Measurements from ENCODE around the gene TCEAL7.

The TCEAL7 gene

GRCh38 chrX:103363046-103363445, 33.0 kb downstream of the TCEAL7 start:
- TF ChIP-seq CTCF (IDR thresholded peaks at IDR 0.05; ENCODE audit: low read depth, low read length): no peak
- DNase-seq (ENCODE audit: low read depth in 2 of 2): no peak
- no peak overlapping the region for H3K4me3 ChIP-seq (replicated peaks in 1 of 2; ENCODE audit: low read depth in 2 of 2, low read length in 2 of 2)

GRCh38 chrX:103367502-103367901, 37.5 kb downstream of the TCEAL7 start:
- H3K4me3 ChIP-seq (replicated peaks in 1 of 2; ENCODE audit: low read depth in 2 of 2, low read length in 2 of 2): no peak overlapping the region
- TF ChIP-seq CTCF (IDR thresholded peaks at IDR 0.05; ENCODE audit: low read depth, low read length): no peak
- no peak for DNase-seq (ENCODE audit: low read depth in 2 of 2)

- TF ChIP-seq CTCF (IDR thresholded peaks at IDR 0.05; ENCODE audit: low read depth, low read length): no peak
- H3K4me3 ChIP-seq (replicated peaks in 1 of 2; ENCODE audit: low read depth in 2 of 2, low read length in 2 of 2): no peak overlapping the region
- DNase-seq (ENCODE audit: low read depth in 2 of 2): no peak
Measured at GRCh38 chrX:103369479-103369878, 39.4 kb downstream of the TCEAL7 start.

- no peak for TF ChIP-seq CTCF (IDR thresholded peaks at IDR 0.05; ENCODE audit: low read depth, low read length)
- DNase-seq (ENCODE audit: low read depth in 2 of 2): no peak
- H3K4me3 ChIP-seq (replicated peaks in 1 of 2; ENCODE audit: low read depth in 2 of 2, low read length in 2 of 2): no peak overlapping the region
Measured at GRCh38 chrX:103372886-103373285, 42.8 kb downstream of the TCEAL7 start.

GRCh38 chrX:103373581-103373980, 43.5 kb downstream of the TCEAL7 start:
- no peak overlapping the region for H3K4me3 ChIP-seq (replicated peaks in 1 of 2; ENCODE audit: low read depth in 2 of 2, low read length in 2 of 2)
- peak in 1 of 2 donors; percentile 62 for DNase-seq (ENCODE audit: low read depth in 2 of 2)
- TF ChIP-seq CTCF (IDR thresholded peaks at IDR 0.05; ENCODE audit: low read depth, low read length): no peak

- DNase-seq (ENCODE audit: low read depth in 2 of 2): peak; percentile 47 to 77
- no peak for TF ChIP-seq CTCF (IDR thresholded peaks at IDR 0.05; ENCODE audit: low read depth, low read length)
- H3K4me3 ChIP-seq (replicated peaks in 1 of 2; ENCODE audit: low read depth in 2 of 2, low read length in 2 of 2): peak within 1 kb of the TSS; percentile 74 to 81
Measured at GRCh38 chrX:103376118-103376978, 46.3 kb downstream of the TCEAL7 start, which contains the start of gene BEX3. BEX3 (plus strand) TSS chrX:103376538; CDS start chrX:103377522, 984 bp downstream.

Measured in cardiac fibroblast (primary cell).